Spleen (tissue), 7 donors: ENCODE data around the gene RIC1.

Experiments
- CTCF ChIP-seq, 11 experiments: fragments of 200-600 bp in 7 of 11; fragments of 450-650 bp in 4 of 11; sonication (generic) in 4 of 11; IDR thresholded peaks in 8 of 11; conservative IDR thresholded peaks in 3 of 11; 1 replicate in 7 of 11; 2 replicates in 4 of 11; pipeline versions ENCODE4 v1.4.0 to v1.8.0; 2016 to 2021; ENCODE audit warnings: antibody characterized with exemption in 11 of 11, inconsistent platforms in 4 of 11, mild to moderate bottlenecking in 1 of 11
- POLR2A ChIP-seq, 3 donors: fragments of 450-650 bp; IDR thresholded peaks; one replicate each; pipeline ENCODE4 v1.5.1; 2017; ENCODE audit warnings: antibody characterized with exemption in 3 of 3, mild to moderate bottlenecking in 1 of 3
- POLR2AphosphoS5 ChIP-seq, 3 donors: sonication (generic); formaldehyde crosslinking; IDR thresholded peaks; one replicate each; pipeline ENCODE4 v1.5.1; 2017; ENCODE audit warnings: antibody characterized with exemption in 3 of 3
- donor health status: DM: no; HTN: no; CAD: no; lungs with moderate emphysema.
- donor health status: DM: no; HTN: no; CAD: no.
- donor health status: DM: no; HTN: no; CAD: no.

- TF ChIP-seq CTCF (IDR thresholded peaks at IDR 0.05 in 8 of 11, conservative IDR thresholded peaks at IDR 0.05 in 3 of 11), result no peak
- TF ChIP-seq POLR2A (IDR thresholded peaks at IDR 0.05), result no peak
- no peak for TF ChIP-seq POLR2AphosphoS5 (IDR thresholded peaks at IDR 0.05)
These were observed 36.2 kb downstream of the RIC1 start for GRCh38 chr9:5665059-5665458.
